ENCODE results near the gene DPT.
A peak's percentile ranks its signal among the peaks of the same experiment; 100 is the strongest.

The DPT gene

DNA sequence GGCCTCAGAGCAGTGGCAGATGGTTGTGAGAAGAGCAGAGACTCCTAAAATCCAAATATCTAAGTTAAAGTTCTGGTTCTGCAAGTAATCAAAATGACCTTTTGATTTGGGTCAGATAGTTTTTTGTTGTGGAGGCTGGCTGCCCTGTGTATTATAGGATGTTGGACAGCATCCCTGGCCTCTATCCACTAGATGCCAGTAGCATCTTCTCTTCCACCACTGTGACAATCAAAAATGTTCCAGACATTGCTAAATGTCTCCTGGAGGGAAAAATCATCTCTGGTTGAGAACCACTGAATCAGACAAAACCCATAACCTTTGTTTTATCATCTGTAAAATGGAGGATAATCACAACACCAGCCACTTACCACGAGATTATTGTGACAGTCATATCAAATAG is 5.9 kb upstream of the DPT start:
- DNase-seq = no peak

DNA sequence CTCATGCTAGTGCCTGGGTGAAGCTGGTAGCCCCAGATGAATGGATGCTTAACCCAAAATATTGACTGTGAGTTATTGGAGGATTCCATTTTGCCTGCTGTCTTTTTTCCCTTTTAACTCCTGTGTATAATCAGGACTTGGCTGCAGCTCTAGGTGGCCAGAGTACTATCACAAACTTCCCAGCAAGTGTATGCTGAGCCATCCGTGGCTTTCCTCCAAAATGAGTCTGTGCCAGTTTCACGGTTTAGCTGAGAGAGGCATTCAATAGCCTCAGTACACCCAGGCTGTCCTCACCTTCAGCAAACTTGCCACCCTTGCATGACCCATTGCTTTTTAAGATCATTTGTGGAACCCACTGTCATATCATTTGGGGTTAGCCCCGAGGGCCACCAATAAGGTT is 5.3 kb upstream of the DPT start:
- no peak for DNase-seq

DNA sequence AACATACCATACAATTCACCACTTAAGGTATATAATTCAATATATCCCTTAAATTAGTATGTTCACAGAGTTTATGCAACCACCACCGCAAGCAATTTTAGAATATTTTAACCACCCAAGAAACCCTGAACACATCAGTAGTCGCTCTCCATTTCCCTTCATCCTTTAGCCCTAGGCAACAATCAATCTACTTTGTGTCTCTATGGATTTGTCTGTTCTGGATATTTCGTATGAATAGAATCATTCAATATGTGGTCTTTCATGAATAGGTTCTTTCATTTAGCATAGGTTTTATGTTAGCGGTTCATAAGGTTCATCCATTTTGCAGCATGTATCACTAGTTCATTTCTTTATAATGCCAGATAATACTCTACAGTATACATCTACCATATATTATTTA is 4.2 kb upstream of the DPT start:
- no peak for DNase-seq

DNA sequence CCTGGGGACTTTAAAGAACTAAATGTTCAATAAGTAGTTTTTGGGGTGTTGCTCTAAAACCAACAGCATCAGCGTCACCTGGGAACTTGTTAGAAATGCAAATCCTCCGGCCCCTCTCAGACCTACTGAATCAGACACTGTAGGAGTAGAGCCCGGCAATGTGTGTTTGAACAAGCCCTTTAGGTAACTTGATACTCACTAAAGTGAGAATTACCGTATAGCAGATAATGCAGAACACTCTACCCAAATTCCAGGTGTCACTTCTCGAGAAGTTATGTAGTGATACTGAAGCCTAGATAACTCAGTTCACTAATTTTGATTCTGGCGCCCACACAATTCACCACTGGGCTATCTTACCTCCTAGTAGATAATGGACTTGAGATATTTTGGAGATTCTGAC is 3.7 kb upstream of the DPT start:
- DNase-seq = no peak

DNA sequence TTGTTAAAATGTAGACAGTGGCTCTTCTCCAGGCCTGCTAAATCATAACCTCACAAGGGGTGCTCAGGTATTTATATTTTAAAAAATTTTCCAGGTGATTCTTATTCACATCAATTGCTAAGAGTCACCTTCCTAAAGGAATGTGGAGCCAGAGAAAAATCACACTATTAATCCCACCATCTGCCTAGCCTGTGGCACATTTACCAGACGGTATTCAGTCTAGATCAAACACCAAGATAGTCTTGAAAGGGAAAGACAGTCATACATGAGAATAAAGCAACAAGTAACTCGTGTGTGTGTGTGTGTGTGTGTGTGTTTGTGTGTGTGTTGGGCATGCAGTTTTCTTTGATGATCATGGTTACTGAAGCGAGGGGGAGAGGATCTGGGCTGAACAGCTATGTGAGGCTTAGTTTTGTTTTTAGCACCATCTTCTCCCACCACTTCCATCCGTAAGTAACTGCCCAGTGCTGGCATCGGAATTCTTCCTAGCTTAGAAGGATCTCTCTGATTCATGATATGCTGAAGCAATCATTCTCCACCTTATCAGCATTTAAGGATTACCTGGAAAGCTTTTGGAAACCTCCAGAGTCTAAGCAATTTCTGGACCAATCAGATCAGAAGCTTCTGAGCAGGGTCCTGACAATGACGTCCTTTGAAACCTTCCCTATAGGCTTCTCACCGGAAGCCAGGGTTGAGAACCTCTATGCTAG is 2.4 kb upstream of the DPT start:
- DNase-seq = no peak

DNA sequence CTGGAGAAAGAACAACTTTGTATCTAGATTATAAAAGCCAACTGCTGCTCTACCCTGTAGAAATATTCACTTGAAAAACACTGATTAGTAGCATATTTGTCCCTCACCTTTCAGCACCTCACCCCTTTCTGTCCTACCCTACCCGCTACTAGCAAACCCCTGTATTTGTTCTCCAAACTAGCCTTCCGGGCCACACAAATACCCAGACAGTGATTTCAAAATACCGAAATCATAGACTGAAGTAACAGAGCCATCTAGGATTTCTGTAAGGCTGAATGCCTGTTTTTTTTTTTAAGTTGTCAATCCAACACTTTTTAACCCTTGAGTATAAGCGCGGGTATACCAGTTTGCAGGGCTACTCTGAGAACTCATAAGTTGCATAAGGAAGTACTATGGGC is 398 bp upstream of the DPT start:
- no peak for DNase-seq

DNA sequence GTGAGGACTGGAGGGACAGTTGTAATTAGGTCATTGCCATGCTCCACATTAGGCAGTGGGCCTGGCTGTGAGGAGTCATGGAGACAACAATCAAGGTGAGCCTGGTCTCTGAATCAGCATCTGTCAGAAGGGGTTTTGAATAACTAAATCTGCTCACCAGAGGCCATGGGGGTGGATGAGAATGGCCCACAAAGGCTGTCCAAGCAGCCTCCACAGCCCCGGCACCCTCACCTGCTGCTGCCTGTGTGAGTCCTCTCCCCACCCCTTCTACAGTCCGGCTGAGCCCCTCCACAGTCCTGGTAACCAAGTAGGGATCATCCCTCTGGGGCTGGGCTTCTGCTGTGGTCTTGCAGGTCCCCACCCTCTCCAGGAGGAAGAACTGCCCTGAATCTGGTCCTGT is 2.3 kb downstream of the DPT start:
- no peak for DNase-seq

DNA sequence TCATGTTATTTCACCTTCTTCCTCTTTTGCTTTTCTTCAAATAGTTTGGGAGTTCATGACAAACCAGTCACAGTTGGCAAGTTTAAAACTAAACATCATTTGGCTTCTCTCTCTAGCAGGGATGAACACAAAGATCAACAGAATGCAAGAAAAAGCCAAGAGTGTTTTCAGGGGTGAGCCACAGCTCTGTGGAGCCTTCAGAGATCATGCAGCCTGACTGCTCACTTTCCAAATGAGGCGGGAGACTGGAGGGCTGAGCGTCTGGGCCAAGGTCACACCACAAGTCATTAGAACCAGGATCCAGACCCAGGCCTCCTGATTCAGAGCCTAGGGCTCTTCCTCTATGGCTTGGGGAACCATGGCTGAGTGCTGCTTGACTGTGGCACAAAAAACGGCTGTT is 2.7 kb downstream of the DPT start:
- DNase-seq = no peak

DNA sequence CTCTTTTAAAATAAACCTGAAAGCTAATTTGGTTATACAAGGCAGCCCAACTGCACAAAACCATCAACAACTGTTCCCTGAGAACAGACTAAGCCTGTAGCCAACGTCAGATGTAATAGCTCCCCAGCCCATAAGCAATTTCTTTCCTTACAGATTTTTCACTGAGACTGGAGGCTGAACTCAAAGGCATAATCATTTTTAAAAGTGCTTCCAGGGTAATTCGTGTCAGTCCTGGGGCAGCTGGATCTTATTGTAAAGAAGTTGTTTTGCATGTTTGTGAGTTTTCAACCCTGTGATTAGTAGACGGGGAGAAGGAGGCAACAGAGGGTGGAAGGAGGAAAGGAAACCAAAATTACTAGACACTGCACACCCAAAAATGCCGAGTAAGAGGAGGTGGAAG is 3.2 kb downstream of the DPT start:
- no peak for DNase-seq

DNA sequence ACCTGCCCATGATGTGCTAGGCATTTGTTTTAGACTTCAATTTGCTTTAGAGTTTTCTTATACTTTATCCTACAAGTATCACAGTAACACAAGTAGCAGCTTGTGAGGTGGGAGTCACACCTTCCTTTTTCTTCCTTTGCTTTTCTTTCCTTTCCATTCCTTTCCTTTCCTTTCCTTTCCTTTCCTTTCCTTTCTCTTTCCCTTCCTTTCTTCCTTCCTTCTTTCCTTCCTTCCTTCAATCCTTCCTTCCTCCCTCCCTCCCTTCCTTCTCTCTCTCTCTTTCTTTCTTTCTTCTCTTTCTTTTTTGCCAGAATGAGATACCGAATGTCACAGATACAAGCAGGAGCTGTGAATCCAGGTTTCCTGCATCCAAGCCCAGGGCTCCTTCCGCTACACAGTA is 3.9 kb downstream of the DPT start:
- no peak for DNase-seq

DNA sequence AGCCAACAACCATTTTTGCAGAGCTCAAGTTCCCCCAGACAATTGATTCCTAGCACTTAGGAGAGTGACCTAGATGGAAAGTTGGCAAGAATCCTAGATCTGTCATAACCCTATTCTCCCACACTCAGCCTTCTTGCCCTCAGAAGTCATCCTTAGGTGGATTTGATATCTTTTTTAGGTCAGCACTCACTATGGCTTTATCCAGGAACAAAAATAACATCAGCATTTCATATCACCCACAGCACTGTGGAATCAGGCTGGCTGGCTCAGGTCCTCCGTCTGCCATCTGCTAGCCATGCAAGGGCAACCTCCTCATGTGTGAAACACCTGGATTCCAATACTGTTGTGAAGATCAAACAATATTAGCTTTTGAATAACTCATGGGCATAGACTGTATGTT is 6.0 kb downstream of the DPT start:
- no peak for DNase-seq

DNA sequence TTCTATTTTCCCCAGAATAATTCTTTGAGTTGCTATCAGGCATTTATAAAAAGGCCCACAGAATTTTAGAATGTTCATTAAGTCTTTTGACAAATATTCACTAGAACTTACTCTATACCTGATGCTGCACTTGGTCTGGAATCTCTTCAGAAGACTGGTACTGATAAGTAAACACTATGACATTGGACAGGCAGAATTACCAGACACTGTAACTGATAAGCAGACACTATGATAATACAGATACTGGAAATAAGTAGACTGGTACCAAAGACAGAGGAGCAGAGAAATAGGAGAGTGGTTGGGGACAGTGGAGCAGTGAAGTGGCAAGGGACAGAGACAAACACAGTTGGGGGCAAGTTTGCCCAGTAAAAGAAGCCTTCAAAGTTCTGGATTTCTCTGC is 8.2 kb downstream of the DPT start:
- DNase-seq = no peak

DNA sequence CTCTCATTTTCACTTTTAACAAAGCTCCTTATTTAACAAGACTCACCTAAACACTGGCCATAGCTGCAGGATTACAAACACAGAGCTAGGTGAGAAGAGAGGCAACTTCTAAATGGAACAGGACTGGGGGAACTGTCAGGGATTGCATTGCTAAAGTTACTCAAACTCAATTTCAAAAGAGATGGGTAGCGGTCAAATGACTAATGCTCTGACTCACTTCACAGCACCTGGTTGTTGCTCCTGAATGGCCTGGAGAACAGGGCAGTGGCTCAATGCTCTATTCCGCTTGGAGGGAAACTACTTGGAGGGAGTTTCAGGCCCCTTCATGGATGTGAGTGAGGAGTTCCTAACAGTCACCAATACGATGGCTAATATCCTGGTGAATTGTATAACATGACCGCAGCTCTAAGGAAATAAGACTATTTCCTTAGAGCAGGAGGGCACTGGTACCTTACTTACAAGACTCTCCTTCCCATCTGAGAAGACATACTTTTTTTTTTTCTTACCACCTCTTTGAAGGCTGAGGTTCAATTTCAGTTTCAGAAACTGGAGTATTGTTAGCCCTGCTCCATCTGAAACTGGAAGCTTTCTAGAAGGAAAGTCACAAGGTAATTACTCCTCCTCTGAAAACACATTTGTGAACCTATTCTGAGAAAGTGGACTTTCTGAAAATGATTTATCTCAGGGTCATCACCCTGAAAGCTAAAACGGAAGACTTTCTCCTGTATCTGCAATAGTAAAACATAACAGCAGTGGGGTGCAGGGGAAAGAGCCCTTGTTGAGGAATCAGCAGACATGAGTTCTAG is 9.5 kb downstream of the DPT start:
- no peak for DNase-seq

DNA sequence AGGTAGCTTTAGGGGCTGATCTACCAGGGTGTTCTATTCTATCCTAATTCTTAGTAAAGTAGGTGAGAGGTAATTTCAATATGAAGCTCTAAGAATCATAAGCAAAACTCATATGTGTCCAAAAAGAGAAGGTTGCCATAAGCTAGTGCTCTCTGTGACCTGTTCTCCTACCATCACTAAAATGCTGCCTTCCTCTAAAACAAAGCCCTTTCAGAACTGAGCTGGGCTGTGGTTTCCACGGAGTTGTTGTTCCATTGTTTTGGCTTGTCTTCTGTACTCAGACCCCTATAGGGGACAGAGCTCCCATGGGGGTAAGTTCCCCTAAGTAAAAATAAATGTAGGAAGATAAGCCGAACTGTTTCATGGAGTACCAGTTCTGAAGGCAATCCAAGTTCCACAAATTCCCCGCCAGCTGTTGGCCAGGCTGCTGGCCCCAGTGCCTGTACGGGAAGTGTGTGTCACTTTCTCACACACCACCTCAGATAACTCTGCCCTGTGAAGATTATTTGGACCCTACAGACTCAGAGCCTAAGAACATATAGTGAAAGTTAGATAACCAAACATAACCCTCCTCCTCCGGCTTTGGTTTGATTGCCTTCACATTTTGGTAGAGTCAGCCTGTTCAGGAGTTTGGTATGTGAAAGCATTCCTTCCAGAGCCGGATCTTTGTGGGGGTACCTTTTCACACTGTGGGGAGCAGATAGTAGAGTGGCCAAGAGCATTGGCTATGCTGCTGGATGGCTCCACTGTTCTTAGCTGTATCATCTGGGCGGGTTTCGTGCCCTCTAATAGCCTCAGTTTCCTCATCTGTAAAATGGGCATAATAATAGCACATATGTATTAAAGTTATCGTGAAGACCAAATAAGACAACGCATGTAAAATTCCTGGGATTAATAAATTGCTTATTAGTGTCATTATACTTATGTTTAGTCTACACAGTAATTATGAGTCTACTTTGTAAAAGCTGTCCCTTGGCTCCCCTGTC is 10.8 kb downstream of the DPT start:
- DNase-seq = no peak

DNA sequence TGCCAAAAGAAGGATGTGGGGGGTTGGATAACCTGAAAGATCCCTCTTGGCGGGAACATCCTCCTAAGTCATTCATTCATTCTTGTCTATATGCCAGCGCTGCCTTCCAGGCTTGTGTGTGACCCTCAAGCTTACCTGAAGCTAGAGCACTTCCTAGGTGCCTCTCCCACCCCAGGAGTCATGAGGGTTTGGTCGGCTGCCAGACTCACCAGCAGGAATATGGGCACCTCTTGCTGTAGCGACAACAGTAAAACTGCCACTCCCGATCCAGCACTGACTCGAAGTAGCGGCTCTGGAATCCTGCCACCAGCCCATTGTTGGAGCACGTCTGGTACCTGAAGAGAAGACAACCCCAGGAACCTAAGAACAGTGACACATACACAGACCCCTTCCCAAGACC is 15.0 kb downstream of the DPT start:
- no peak for DNase-seq

DNA sequence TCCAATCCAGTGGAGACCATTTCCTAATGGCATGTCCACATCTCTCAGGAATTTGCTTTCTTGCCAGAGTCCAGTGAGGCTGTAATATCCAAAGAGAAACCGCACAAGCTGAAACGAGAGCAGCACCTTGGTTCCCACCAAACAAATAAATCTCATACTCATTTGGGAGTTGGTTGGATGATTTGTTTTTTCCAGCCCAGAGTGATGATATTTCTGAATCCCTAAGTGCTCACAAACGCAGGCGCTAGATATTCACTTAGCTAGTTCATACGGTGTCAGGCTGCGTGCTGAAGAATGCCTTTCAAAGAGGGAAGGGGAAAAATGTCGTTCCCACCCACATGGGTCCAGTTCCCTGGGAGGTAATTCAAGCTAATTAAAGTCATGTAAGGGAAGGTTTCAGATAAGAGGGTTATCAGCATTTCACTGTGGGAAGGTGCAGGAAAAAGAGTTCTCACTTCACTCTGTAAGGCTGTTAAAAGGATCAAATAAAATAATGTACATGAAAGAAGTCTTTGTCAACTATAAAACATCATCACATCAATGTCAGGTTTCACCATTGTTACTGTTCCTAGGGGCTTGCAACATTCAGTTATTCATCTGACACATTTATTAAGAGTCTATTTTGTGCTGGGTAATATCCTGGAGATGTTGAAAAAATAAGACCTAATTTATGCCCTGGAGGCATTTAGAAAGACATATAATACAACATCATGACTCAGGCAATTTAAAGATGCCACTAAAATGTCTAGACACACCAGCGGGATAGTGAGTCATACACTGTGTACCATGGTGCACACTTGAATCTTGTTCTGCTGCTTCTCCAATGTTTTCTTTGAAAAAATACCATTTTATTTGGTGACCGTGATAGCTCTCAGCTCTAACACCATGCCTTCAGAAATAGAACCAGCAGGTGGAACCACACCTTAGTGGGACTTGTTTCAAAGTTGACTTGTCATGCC is 19.3 kb downstream of the DPT start:
- DNase-seq = peak; percentile 89

DNA sequence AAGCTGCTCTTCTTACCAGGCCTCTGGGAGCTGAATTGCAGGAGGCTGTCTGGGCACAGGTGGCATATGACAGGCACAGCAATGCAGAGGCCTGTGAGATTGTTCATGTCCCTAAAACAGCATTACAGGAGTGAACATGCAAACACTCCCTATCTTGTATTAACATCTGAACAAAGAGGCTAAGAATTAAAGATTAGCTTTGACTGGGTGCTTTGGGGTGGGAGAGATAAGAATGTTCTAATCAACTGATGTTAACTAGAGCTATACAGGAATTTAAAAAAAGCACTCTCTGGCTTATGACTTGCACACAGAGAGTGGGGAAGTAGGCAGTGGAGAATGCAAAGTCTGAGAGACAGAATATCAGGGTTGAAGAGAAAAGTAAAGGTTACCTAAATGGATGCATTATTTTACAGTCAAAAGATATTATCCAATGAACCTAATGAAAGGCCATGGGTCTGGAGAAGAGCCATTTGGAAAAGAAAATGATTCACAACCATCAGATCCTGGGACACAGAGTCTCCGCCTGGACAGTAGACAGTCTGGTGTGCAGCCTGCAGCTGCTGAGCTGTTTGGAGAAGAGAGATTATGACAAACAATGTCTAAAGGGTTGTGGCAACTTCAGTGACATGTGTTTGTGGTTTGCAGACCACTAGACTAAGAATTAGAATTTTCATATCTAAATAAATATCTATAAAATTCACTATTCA is 20.2 kb downstream of the DPT start:
- DNase-seq = no peak

DNA sequence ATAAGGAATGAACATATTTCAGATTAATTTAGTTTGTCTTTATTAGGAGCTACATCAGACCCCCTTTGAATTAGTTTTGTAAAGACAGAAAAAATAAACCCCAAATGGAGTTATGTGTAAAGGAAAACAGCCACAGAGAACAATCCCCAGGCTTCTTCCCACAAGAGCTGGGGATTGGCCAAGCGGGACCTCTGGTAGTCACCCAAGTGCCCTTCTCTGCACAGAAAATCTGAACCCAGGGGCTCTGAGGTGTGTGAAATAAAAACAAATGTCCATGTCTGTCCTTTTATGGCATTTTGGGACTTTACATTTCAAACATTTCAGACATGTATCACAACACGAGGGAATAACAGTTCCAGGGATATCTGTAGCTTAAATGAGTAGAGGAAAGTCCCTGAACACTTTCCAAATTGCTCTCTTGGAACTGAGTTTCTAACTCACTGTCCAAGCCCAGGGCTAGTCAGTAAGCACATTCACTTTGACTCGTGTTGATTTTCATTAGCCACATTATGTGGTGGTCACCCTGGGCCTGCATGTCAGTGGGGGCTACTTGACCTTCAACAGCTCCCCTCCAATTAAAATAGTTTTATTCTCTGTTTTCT is 22.5 kb downstream of the DPT start:
- no peak for DNase-seq

DNA sequence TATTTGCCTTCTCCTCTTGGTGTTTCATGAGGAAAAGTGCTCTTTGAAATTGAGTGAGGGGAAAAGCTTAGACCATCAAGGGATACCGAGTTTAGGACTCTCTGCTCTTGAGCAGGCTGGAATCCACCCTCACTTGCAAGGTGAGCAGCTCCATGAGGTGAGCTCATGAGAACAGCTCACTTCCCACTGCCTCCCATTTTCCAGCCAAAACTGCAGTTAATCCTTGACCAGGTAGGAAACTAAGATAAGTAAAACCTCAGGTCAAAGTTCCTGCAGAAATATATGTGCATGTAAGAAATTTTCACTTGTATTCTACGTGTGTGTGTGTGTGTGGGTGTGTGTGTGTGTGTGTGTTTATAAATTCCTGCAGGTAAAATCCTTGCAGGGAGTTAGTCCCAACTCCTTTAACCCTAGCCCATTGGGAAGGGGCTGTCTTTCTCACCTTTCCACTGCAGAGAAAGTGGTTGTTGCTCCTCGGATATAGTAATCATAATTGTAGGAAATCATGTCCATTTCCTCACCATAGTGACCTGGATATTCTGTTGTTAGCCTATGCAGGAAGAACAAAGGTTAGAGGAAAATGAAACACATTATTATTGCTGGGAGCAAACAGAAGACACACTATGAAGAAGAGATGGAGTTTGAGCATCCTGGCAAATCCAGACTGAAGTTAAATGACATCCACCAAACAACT is 28.3 kb downstream of the DPT start:
- no peak for DNase-seq

DNA sequence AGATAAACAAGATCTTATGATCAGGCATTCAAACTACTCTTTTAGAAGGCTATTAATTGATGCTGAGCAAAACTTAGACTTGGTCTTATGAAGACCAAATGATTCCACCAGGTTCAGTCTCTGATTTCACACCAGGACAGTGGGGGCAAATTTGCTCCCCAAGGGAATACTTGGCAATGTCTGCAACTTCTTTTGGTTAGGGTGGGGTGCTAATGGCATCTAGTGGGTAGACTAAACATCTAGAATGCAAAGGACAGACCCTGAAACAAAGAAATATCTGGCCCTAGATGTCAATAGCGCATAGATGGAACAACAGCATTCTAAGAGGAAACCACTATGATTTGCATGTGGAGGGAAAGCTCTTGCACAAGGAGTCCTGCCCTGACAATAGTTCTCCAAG is 30.6 kb downstream of the DPT start:
- DNase-seq = no peak

Measured in fibroblast of skin of right quadriceps (primary cell).